Lower lobe of right lung (tissue), 2 donors: ENCODE data around the gene VPS54. TPM values are rescaled to one million over a fixed set of nuclear protein-coding genes. Genes with fewer than 3 reads are reported as not detected.

Experiments used
- ATAC-seq, 2 donors: fragments of 200-7000 bp; cut with Tn5 transposase; one replicate each; pipeline ENCODE4 v1.9.1; 2020 to 2022; ENCODE audit warnings: mild to moderate bottlenecking in 2 of 2, moderate library complexity in 2 of 2
- DNase-seq: peaks from one replicate; pipeline ENCODE4 v3.0.0-alpha.2; 2020
- H3K27ac ChIP-seq: fragments of 200-600 bp; one replicate; pipeline ENCODE4 v1.8.0; 2022
- H3K27me3 ChIP-seq: fragments of 200-600 bp; one replicate; pipeline ENCODE4 v1.8.0; 2022; ENCODE audit warnings: low read depth
- H3K36me3 ChIP-seq: fragments of 200-600 bp; one replicate; pipeline ENCODE4 v1.8.0; 2022; ENCODE audit warnings: mild to moderate bottlenecking
- H3K4me1 ChIP-seq: fragments of 200-600 bp; one replicate; pipeline ENCODE4 v1.8.0; 2022
- H3K4me3 ChIP-seq: fragments of 200-600 bp; one replicate; pipeline ENCODE4 v1.8.0; 2022; ENCODE audit warnings: mild to moderate bottlenecking
- H3K9me3 ChIP-seq: fragments of 200-600 bp; one replicate; pipeline ENCODE4 v1.8.0; 2022
- intact Hi-C: fragments of 100-400 bp; cut with DNase I; formaldehyde crosslinking; loops from one replicate; pipeline ENCODE4 v1.11.0; 2022
- total RNA-seq: library from RNA; stranded (reverse); fragmentation: NEBNext Ultra II Directional; extraction: Animal tissue kit (Norgen Biotek cat#: 25700); gene quantifications from one replicate; pipeline ENCODE4 v1.2.1, GENCODE V29; 2021
- TF ChIP-seq, protein P1 (sequence below): fragments of 200-600 bp; IDR thresholded peaks from one replicate; pipeline ENCODE4 v1.8.0; 2022; ENCODE audit warnings: antibody characterized with exemption, mild to moderate bottlenecking
- donor health status: DM: no; HTN: yes; CAD: no; lungs with severe emphysema.

Gene VPS54
- total RNA-seq, 1 donor from 2014 or later, result 26.7 TPM

DNA sequence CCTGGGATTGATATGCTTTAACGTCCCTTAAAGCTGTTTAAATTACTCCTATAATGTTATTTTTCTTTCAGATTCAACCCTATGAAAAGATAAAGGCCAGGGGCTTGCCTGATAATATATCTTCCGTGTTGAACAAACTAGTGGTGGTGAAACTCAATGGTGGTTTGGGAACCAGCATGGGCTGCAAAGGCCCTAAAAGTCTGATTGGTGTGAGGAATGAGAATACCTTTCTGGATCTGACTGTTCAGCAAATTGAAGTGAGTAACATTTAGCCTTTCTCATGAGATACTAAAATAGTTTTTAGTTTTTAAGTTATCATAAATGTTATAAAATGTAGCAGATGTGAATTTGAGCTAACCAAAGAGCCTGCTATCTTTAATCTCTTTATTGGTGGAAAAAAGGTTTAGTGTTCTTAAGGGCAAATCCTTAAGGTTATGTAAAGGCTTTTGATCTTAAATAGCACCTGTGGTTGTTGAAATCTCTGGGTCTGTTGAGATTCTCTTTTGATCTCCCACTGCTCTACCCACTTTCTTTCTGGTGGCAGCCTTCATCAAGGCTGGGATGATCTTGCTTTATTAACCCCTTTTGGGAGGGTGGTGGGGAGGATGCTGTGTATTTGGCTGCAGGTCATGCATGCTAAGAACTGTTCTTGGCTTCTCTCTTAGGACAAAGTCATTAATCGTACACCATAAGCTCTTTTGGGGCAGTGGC, 136.7 kb downstream of the VPS54 start:
- Histone ChIP-seq H3K36me3 (peaks cover 58% of the 10 kb centered on the region), H3K4me1 (no peaks in the 10 kb centered on the region), H3K4me3 (no peak overlapping the region), H3K9me3 (no peaks in the 10 kb centered on the region), H3K27me3 (no peaks in the 10 kb centered on the region), H3K27ac (no peak overlapping the region)
- intact Hi-C loops, result no loop called here
- ATAC-seq (no peak), DNase-seq (no peak)
- TF ChIP-seq, protein P1, sequence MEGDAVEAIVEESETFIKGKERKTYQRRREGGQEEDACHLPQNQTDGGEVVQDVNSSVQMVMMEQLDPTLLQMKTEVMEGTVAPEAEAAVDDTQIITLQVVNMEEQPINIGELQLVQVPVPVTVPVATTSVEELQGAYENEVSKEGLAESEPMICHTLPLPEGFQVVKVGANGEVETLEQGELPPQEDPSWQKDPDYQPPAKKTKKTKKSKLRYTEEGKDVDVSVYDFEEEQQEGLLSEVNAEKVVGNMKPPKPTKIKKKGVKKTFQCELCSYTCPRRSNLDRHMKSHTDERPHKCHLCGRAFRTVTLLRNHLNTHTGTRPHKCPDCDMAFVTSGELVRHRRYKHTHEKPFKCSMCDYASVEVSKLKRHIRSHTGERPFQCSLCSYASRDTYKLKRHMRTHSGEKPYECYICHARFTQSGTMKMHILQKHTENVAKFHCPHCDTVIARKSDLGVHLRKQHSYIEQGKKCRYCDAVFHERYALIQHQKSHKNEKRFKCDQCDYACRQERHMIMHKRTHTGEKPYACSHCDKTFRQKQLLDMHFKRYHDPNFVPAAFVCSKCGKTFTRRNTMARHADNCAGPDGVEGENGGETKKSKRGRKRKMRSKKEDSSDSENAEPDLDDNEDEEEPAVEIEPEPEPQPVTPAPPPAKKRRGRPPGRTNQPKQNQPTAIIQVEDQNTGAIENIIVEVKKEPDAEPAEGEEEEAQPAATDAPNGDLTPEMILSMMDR, result no peak

DNA sequence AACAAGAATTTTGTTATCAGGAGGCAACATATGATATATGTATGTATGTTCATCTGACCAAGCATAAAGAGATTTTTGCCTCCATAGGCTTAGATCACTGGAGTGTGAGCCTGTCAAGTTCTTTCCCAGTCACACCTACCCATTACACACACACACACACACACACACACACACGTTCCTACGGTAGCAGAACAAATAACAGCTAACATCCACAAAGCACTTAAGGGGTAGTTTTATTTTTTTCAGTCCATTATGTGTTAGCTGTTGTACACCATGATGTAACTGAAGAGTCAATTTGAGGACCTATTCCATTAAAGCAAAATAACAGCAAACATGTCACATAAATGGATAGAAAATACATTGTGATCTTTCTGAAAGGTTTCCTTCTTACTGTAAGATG, 138.0 kb downstream of the VPS54 start:
- no peak for DNase-seq
- Histone ChIP-seq H3K27me3 (no peaks in the 10 kb centered on the region), H3K4me1 (peaks cover under 1% of the 10 kb centered on the region), H3K9me3 (no peaks in the 10 kb centered on the region), H3K27ac (no peak overlapping the region), H3K4me3 (no peak overlapping the region), H3K36me3 (peaks cover 44% of the 10 kb centered on the region)
- intact Hi-C loops, result no loop called here
- peak; percentile 40 to 49 for ATAC-seq
- TF ChIP-seq, protein P1, result no peak

DNA sequence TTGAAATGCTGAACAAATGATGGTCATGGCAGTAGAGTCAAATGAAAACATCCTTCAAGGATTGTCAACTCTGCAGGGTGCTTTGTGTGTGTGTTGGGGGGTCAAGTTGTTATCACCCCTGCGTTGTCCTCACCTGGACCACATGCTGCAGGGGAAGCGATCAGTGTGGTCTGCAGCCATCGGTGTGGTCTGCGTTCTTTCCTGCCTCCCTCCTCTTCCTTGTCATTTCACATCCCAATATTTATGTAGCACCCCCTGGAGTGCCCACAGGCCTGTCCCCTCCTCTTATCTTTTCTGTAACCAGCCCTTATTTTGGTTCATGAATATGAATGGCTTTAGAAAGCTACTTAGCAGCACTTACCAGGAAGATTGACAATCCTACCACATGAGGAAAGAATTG, 138.6 kb downstream of the VPS54 start:
- Histone ChIP-seq H3K27me3 (no peaks in the 10 kb centered on the region), H3K27ac (no peak overlapping the region), H3K36me3 (peaks cover 38% of the 10 kb centered on the region), H3K4me1 (peaks cover 6% of the 10 kb centered on the region), H3K9me3 (no peaks in the 10 kb centered on the region), H3K4me3 (no peak overlapping the region)
- ATAC-seq, result no peak
- DNase-seq, result no peak
- TF ChIP-seq, protein P1, result no peak
- intact Hi-C loops, result no loop called here

DNA sequence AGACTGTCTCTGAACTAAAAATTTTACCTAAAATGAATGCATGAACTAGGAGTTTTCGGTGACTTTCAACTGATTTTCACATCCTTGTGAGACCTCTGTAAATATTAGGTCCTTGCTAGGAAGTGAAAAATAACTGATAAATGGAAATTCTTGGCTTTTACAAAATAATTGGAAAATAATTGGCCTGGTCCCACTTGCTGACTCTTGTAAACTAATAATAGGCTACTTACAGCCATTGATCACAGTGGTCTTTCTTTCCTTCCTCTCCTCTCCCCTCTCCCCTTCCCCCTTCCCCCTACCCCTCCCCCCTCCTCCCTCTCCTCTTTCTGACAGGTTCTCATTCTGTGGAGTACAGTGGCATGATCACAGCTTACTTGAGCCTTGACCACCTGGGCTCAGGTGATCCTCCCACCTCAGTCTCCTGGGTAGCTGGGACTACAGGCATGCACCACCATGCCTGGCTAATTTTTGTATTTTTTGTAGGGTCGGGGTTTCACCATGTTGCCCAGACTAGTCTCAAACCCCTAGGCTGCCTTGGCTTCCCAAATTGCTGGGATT, 139.3 kb downstream of the VPS54 start:
- TF ChIP-seq, protein P1, result no peak
- Histone ChIP-seq H3K36me3 (peaks cover 32% of the 10 kb centered on the region), H3K27ac (no peak overlapping the region), H3K4me1 (peaks cover 13% of the 10 kb centered on the region), H3K27me3 (no peaks in the 10 kb centered on the region), H3K4me3 (no peak overlapping the region), H3K9me3 (no peaks in the 10 kb centered on the region)
- no peak for DNase-seq
- intact Hi-C loops, result no loop called here
- ATAC-seq, result no peak

DNA sequence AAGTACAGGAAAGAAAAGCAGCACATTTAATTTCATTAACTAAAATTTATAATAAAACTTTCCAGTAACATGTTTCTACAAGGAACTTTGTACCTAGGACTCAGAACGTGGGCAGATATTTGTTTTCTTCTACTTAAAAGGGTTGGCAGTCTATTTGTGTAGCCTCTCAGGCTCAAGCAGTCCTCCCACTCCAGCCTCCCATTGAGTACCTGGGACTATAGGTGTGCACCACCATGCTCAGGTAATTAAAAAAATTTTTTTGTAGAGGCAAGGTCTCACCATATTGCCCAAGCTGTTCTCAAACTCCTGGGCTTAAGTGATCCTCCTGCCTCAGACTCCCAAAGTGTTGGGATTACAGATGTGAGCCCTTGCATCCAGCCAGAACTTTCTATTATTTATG, 140.7 kb downstream of the VPS54 start:
- H3K4me3 ChIP-seq, result no peak overlapping the region
- no peaks in the 10 kb centered on the region for H3K27me3 ChIP-seq
- DNase-seq (no peak), ATAC-seq (no peak)
- TF ChIP-seq, protein P1, result no peak
- H3K27ac ChIP-seq, result no peak overlapping the region
- H3K36me3 ChIP-seq, result peaks cover 23% of the 10 kb centered on the region
- peaks cover 16% of the 10 kb centered on the region for H3K4me1 ChIP-seq
- no peaks in the 10 kb centered on the region for H3K9me3 ChIP-seq
- intact Hi-C loops, result no loop called here
